HCT116 (cell line): ENCODE results near the gene PCNT. TPM values are rescaled to one million over a fixed set of nuclear protein-coding genes. Genes with fewer than 3 reads are reported as not detected.

Experiments used
- ATAC-seq: fragments of 200-7000 bp; cut with Tn5 transposase; 2 replicates; pipeline ENCODE4 v1.9.1; 2020; ENCODE audit warnings: mild to moderate bottlenecking, moderate library complexity
- BruUV-seq: library from RNA; stranded (reverse); fragments of 400-500 nt; replicated peaks from 2 replicates; lab custom pipeline; 2021; lab: Mats Ljungman, UMichigan
- CTCF ChIA-PET: fragments of 300-600 bp; sonication (Branson Sonifier 250); formaldehyde crosslinking; loops from one replicate; lab custom pipeline; 2021; ENCODE audit warnings: antibody characterized with exemption; lab: Charles Lee
- POLR2A ChIA-PET: fragments of 300-600, 350-600 bp; sonication (Branson Sonifier 250); formaldehyde crosslinking; loops from one replicate; lab custom pipeline; 2021; ENCODE audit warnings: antibody characterized with exemption; lab: Charles Lee
- RAD21 ChIA-PET, 2 experiments: fragments of 300-600 bp; sonication (Branson Sonifier 250); formaldehyde crosslinking; loops; one replicate each; lab custom pipeline; 2023; ENCODE audit warnings: low total read pairs in 2 of 2; ENCODE audit not compliant: uncharacterized antibody in 2 of 2, unreplicated experiment in 2 of 2, low non-redundant PET in 1 of 2; lab: Charles Lee
- DNase-seq: peaks from one replicate; pipeline ENCODE4 v3.0.0-alpha.2; 2010; ENCODE audit warnings: low read depth, low spot score
- H2AFZ ChIP-seq: fragments of 200-600 bp; shearing (Covaris generic), sonication (generic); 2 replicates; pipeline ENCODE4 v1.6.1; 2017; ENCODE audit warnings: low read depth, mixed run types, mixed read lengths, antibody characterized with exemption, low read length; ENCODE audit not compliant: poor library complexity, severe bottlenecking
- H3K27ac ChIP-seq: 2 replicates; pipeline ENCODE4 v1.5.1; 2012; ENCODE audit warnings: low read depth, low read length
- H3K27me3 ChIP-seq: fragments of 200-600 bp; sonication (generic); 2 replicates; pipeline ENCODE4 v1.6.1; 2016; ENCODE audit warnings: mixed run types, low read length, mixed read lengths; ENCODE audit not compliant: insufficient read depth
- H3K36me3 ChIP-seq, 2 experiments: fragments of 200-500 bp in 1 of 2; fragments of 200-600 bp in 1 of 2; sonication (Bioruptor generic) in 1 of 2; sonication (generic) in 1 of 2; 2 replicates each; pipeline versions ENCODE4 v1.5.1 to v1.6.1; 2014 to 2016; ENCODE audit warnings: low read length in 2 of 2, inconsistent platforms in 1 of 2, mixed read lengths in 1 of 2, mixed run types in 1 of 2; ENCODE audit not compliant: insufficient read depth in 2 of 2, control insufficient read depth in 1 of 2
- H3K4me1 ChIP-seq, 2 experiments: fragments of 200-600 bp in 1 of 2; sonication (generic) in 1 of 2; 2 replicates each; pipeline versions ENCODE4 v1.5.1 to v1.6.1; 2012 to 2017; ENCODE audit warnings: low read length in 2 of 2, inconsistent platforms in 1 of 2, mild to moderate bottlenecking in 1 of 2, mixed read lengths in 1 of 2, mixed run types in 1 of 2, moderate library complexity in 1 of 2; ENCODE audit not compliant: insufficient read depth in 2 of 2, control insufficient read depth in 1 of 2
- H3K4me2 ChIP-seq: fragments of 200-600 bp; sonication (generic); 2 replicates; pipeline ENCODE4 v1.6.1; 2017; ENCODE audit warnings: mixed run types, low read length, mixed read lengths
- H3K4me3 ChIP-seq, 2 experiments: fragments of 200-600 bp in 1 of 2; sonication (generic) in 1 of 2; replicated peaks in 1 of 2; 2 replicates each; pipeline ENCODE4 v1.5.1; 2011 to 2016; ENCODE audit warnings: low read length in 2 of 2, control low read depth in 1 of 2, low read depth in 1 of 2, mild to moderate bottlenecking in 1 of 2, mixed read lengths in 1 of 2, mixed run types in 1 of 2
- H3K79me2 ChIP-seq: fragments of 200-600 bp; sonication (generic); 2 replicates; pipeline ENCODE4 v1.6.1; 2017; ENCODE audit warnings: mild to moderate bottlenecking, mixed run types, low read length, moderate library complexity, mixed read lengths; ENCODE audit not compliant: insufficient read depth
- H3K9ac ChIP-seq: fragments of 200-600 bp; sonication (generic); 2 replicates; pipeline ENCODE4 v1.6.1; 2016; ENCODE audit warnings: low read length, mixed read lengths
- H3K9me2 ChIP-seq: fragments of 200-600 bp; sonication (generic), shearing (Covaris generic); 2 replicates; pipeline ENCODE4 v1.6.1; 2017; ENCODE audit warnings: mixed run types, mild to moderate bottlenecking, moderate library complexity; ENCODE audit not compliant: insufficient read depth
- H3K9me3 ChIP-seq, 2 experiments: fragments of 200-500 bp in 1 of 2; fragments of 200-600 bp in 1 of 2; sonication (Bioruptor generic) in 1 of 2; sonication (generic) in 1 of 2; 2 replicates each; pipeline ENCODE4 v1.6.1; 2014 to 2017; ENCODE audit warnings: low read length in 2 of 2, mixed read lengths in 2 of 2, inconsistent platforms in 1 of 2, low read depth in 1 of 2, mild to moderate bottlenecking in 1 of 2, mixed run types in 1 of 2, moderate library complexity in 1 of 2; ENCODE audit not compliant: control insufficient read depth in 1 of 2, insufficient read depth in 1 of 2
- H4K20me1 ChIP-seq: fragments of 200-600 bp; sonication (generic), shearing (Covaris generic); 2 replicates; pipeline ENCODE4 v1.6.1; 2017; ENCODE audit warnings: mixed run types, mild to moderate bottlenecking, moderate library complexity; ENCODE audit not compliant: insufficient read depth
- CBX3 ChIP-seq: IDR thresholded peaks from 2 replicates; pipeline ENCODE4 v1.6.1; 2012; ENCODE audit warnings: low read depth
- CEBPB ChIP-seq: IDR thresholded peaks from 2 replicates; pipeline ENCODE4 v1.6.1; 2012; ENCODE audit warnings: low read depth
- EGR1 ChIP-seq: IDR thresholded peaks from 2 replicates; pipeline ENCODE4 v1.6.1; 2012; ENCODE audit warnings: low read depth
- ELF1 ChIP-seq: IDR thresholded peaks from 2 replicates; pipeline ENCODE4 v1.6.1; 2012; ENCODE audit warnings: low read depth, borderline replicate concordance
- POLR2A ChIP-seq: IDR thresholded peaks from 2 replicates; pipeline ENCODE4 v1.7.0; 2011; ENCODE audit warnings: borderline replicate concordance; ENCODE audit not compliant: insufficient read depth, insufficient read length; ENCODE audit errors: extremely low read depth
- POLR2AphosphoS5 ChIP-seq: IDR thresholded peaks from 2 replicates; pipeline ENCODE4 v1.6.1; 2011; ENCODE audit warnings: mild to moderate bottlenecking, low read depth, low read length, moderate library complexity
- RAD21 ChIP-seq: IDR thresholded peaks from 2 replicates; pipeline ENCODE4 v1.6.1; 2012; ENCODE audit warnings: low read depth, mild to moderate bottlenecking
- SP1 ChIP-seq: IDR thresholded peaks from 2 replicates; pipeline ENCODE4 v1.6.1; 2012; ENCODE audit warnings: low read depth
- SRF ChIP-seq: IDR thresholded peaks from 2 replicates; pipeline ENCODE4 v1.6.1; 2012; ENCODE audit warnings: low read depth
- TCF7L2 ChIP-seq: IDR thresholded peaks from 2 replicates; pipeline ENCODE4 v1.7.0; 2011; ENCODE audit warnings: borderline replicate concordance, inconsistent platforms; ENCODE audit not compliant: insufficient read depth, insufficient read length; ENCODE audit errors: extremely low read depth
- ZNF274 ChIP-seq: fragments of 200-500 bp; sonication (Bioruptor generic); IDR thresholded peaks from 2 replicates; pipeline ENCODE4 v1.6.1; 2014; ENCODE audit warnings: mild to moderate bottlenecking, low read depth, low read length, inconsistent platforms
- intact Hi-C: fragments of 100-400 bp; cut with micrococcal nuclease; formaldehyde crosslinking; loops from 2 replicates; pipeline ENCODE4 v1.10.0; 2022
- total RNA-seq: library from RNA; stranded (reverse); gene quantifications from one replicate; pipeline ENCODE4 v1.2.1, GENCODE V29; 2021; ENCODE audit not compliant: unreplicated experiment
- TF ChIP-seq, protein P1 (sequence below): IDR thresholded peaks from 2 replicates; pipeline ENCODE4 v1.6.1; 2012; ENCODE audit warnings: low read depth
- TF ChIP-seq, protein P2 (sequence below): IDR thresholded peaks from 2 replicates; pipeline ENCODE4 v1.6.1; 2012
- TF ChIP-seq, protein P3 (sequence below), 3 experiments: fragments of 200-600 bp in 1 of 3; sonication (generic) in 1 of 3; IDR thresholded peaks in 2 of 3; conservative IDR thresholded peaks in 1 of 3; 2 replicates each; pipeline ENCODE4 v1.5.1; 2012 to 2017; ENCODE audit warnings: low read depth in 2 of 3, low read length in 2 of 3, antibody characterized with exemption in 1 of 3, borderline replicate concordance in 1 of 3, control low read depth in 1 of 3, mild to moderate bottlenecking in 1 of 3, mixed read lengths in 1 of 3, mixed run types in 1 of 3, moderate library complexity in 1 of 3; ENCODE audit not compliant: insufficient read depth in 1 of 3

Gene PCNT
- total RNA-seq, 1 experiment from 2014 or later, result 43.6 TPM

DNA sequence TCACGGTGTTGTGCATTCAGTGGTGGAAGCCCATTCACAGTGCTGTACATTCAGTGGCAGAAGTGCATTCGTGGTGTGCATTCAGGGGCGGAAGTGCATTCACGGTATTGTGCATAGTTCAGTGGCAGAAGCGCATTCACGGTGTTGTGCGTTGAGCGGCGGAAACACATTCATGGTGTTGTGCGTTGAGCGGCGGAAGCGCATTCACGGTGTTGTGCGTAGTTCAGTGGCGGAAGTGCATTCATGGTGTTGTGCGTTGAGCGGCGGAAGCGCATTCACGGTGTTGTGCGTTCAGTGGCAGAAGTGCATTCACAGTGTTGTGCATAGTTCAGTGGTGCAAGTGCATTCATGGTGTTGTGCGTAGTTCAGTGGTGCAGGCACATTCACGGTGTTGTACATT is 60.6 kb downstream of the PCNT start:
- Histone ChIP-seq H3K9ac (no peak overlapping the region), H3K27ac (no peak overlapping the region), H2AFZ (no peak overlapping the region), H3K9me2 (no peaks in the 10 kb centered on the region), H4K20me1 (no peaks in the 10 kb centered on the region), H3K79me2 (peaks cover 47% of the 10 kb centered on the region), H3K4me1 (no peaks in the 10 kb centered on the region), H3K9me3 (peaks cover 0 to 4% of the 10 kb centered on the region in 2 experiments; a peak in 2 of 4 replicates), H3K27me3 (no peaks in the 10 kb centered on the region), H3K4me3 (no peak overlapping the region), H3K36me3 (peaks cover 2 to 15% of the 10 kb centered on the region in 2 experiments; a peak in 1 of 4 replicates), H3K4me2 (no peak overlapping the region)
- ChIA-PET POLR2A (no interaction called here), RAD21 (no interaction called here), CTCF (no interaction called here)
- no TSS peak for BruUV-seq
- no peak for TF ChIP-seq ELF1
- no peak for TF ChIP-seq CBX3
- TF ChIP-seq SP1, result no peak
- no peak for TF ChIP-seq RAD21
- TF ChIP-seq ZNF274, result no peak
- no peak for TF ChIP-seq SRF
- intact Hi-C loops, result no loop called here
- ATAC-seq (no peak), DNase-seq (no peak)

DNA sequence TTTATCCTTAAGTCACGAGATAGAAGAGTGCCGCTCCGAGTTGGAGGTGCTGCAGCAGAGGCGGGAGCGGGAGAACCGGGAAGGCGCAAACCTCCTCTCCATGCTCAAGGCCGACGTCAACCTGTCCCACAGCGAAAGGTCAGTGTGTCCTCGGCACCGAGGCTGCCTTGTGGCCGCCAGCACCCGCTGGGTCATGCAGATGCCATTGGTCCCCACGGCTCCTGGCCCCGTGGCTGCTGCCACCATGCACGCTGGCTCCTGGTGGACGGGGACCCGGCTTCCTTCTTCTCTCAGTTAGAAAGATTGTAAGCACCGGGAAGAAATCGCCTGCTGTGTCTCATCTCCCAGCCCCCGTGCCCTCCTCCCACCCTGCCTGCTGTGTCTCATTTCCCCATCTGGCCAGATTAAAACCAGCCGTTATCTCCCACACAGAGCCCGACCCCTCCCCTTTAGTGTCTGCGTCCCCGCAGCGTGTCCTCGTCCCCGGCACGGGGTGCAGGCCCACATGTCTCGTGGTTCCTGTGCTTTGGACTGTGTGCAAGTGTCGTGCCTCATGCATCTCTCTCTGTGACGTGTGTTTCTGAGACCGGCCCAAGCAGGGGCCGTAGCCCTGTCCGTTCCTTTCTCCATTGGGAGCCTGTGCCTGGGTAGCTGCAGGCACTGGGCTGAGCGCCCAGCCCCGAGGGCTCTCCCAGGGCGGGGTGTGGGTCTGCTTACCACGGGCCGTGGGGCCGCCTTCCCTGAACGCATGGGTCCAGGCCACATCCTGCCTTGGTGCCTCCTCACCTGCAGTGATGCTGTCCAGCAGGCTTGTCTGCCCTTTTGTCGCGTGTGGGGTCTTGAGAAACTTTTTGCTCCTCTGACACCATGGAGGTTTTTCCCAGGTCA is 62.1 kb downstream of the PCNT start:
- Histone ChIP-seq H3K9me3 (peaks cover 0 to 4% of the 10 kb centered on the region in 2 experiments; a peak in 2 of 4 replicates), H3K4me3 (no peak overlapping the region), H3K9me2 (no peaks in the 10 kb centered on the region), H2AFZ (no peak overlapping the region), H3K36me3 (peaks cover 2 to 15% of the 10 kb centered on the region in 2 experiments; a peak in 1 of 4 replicates), H3K4me1 (no peaks in the 10 kb centered on the region), H3K79me2 (peaks cover 38% of the 10 kb centered on the region), H3K9ac (no peak overlapping the region), H3K27ac (no peak overlapping the region), H3K27me3 (no peaks in the 10 kb centered on the region), H3K4me2 (no peak overlapping the region), H4K20me1 (no peaks in the 10 kb centered on the region)
- DNase-seq, result no peak
- intact Hi-C loops, result no loop called here
- ATAC-seq, result no peak
- ChIA-PET RAD21 (no interaction called here), POLR2A (no interaction called here), CTCF (no interaction called here)
- no TSS peak for BruUV-seq
- TF ChIP-seq CEBPB, result no peak
- TF ChIP-seq RAD21, result no peak
- TF ChIP-seq, protein P1, sequence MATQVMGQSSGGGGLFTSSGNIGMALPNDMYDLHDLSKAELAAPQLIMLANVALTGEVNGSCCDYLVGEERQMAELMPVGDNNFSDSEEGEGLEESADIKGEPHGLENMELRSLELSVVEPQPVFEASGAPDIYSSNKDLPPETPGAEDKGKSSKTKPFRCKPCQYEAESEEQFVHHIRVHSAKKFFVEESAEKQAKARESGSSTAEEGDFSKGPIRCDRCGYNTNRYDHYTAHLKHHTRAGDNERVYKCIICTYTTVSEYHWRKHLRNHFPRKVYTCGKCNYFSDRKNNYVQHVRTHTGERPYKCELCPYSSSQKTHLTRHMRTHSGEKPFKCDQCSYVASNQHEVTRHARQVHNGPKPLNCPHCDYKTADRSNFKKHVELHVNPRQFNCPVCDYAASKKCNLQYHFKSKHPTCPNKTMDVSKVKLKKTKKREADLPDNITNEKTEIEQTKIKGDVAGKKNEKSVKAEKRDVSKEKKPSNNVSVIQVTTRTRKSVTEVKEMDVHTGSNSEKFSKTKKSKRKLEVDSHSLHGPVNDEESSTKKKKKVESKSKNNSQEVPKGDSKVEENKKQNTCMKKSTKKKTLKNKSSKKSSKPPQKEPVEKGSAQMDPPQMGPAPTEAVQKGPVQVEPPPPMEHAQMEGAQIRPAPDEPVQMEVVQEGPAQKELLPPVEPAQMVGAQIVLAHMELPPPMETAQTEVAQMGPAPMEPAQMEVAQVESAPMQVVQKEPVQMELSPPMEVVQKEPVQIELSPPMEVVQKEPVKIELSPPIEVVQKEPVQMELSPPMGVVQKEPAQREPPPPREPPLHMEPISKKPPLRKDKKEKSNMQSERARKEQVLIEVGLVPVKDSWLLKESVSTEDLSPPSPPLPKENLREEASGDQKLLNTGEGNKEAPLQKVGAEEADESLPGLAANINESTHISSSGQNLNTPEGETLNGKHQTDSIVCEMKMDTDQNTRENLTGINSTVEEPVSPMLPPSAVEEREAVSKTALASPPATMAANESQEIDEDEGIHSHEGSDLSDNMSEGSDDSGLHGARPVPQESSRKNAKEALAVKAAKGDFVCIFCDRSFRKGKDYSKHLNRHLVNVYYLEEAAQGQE, result no peak
- no peak for TF ChIP-seq TCF7L2
- no peak for TF ChIP-seq POLR2A
- TF ChIP-seq CBX3, result no peak
- TF ChIP-seq, protein P2, sequence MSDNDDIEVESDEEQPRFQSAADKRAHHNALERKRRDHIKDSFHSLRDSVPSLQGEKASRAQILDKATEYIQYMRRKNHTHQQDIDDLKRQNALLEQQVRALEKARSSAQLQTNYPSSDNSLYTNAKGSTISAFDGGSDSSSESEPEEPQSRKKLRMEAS, result no peak
- no peak for TF ChIP-seq EGR1
- TF ChIP-seq POLR2AphosphoS5, result no peak
- TF ChIP-seq SP1, result no peak
- TF ChIP-seq, protein P3, sequence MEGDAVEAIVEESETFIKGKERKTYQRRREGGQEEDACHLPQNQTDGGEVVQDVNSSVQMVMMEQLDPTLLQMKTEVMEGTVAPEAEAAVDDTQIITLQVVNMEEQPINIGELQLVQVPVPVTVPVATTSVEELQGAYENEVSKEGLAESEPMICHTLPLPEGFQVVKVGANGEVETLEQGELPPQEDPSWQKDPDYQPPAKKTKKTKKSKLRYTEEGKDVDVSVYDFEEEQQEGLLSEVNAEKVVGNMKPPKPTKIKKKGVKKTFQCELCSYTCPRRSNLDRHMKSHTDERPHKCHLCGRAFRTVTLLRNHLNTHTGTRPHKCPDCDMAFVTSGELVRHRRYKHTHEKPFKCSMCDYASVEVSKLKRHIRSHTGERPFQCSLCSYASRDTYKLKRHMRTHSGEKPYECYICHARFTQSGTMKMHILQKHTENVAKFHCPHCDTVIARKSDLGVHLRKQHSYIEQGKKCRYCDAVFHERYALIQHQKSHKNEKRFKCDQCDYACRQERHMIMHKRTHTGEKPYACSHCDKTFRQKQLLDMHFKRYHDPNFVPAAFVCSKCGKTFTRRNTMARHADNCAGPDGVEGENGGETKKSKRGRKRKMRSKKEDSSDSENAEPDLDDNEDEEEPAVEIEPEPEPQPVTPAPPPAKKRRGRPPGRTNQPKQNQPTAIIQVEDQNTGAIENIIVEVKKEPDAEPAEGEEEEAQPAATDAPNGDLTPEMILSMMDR (IDR thresholded peaks at IDR 0.05 in 2 of 3, conservative IDR thresholded peaks at IDR 0.05 in 1 of 3; ENCODE audit: borderline replicate concordance in 1 of 3, insufficient read depth in 1 of 3, low read depth in 2 of 3, low read length in 2 of 3), result no peak
